Astrocyte of the spinal cord (primary cell): ENCODE data around the gene CIAPIN1.

Experiments used
- DNase-seq: peaks from one replicate; pipeline ENCODE4 v3.0.0; 2011; ENCODE audit warnings: low read depth, low spot score
- H3K4me3 ChIP-seq: 2 replicates; pipeline ENCODE4 v1.5.1; 2011; ENCODE audit warnings: low read depth, mild to moderate bottlenecking, low read length, moderate library complexity
- CTCF ChIP-seq: IDR thresholded peaks from 2 replicates; pipeline ENCODE4 v1.5.1; 2012; ENCODE audit warnings: low read depth, mild to moderate bottlenecking, low read length, inconsistent platforms
- in situ Hi-C: cut with HindIII; loops from 2 replicates; pipeline ENCODE4 v1.10.0; 2017; ENCODE audit warnings: low sequenced_read_pairs

The CIAPIN1 gene

GRCh38 chr16:57380671-57381462 lies 66.3 kb downstream of the CIAPIN1 start:
- in situ Hi-C loops, result no loop called here
- DNase-seq, result peak; percentile 23
- no peak overlapping the region for H3K4me3 ChIP-seq
- TF ChIP-seq CTCF, result no peak

GRCh38 chr16:57379579-57379978 lies 67.6 kb downstream of the CIAPIN1 start:
- no peak for DNase-seq
- no peak overlapping the region for H3K4me3 ChIP-seq
- no peak for TF ChIP-seq CTCF
- in situ Hi-C loops, result no loop called here
